Stomach (tissue), 9 donors: ENCODE data around the gene PRPS1L1. TPM values are rescaled to one million over a fixed set of nuclear protein-coding genes. Genes with fewer than 3 reads are reported as not detected.

Source experiments
- DNase-seq, 2 donors: peaks; one replicate each; pipeline versions ENCODE4 v3.0.0 to v3.0.0-alpha.2; 2013 to 2019
- H3K27ac ChIP-seq, 5 donors: fragments of 200-600 bp in 4 of 5; sonication (generic) in 4 of 5; one replicate each; pipeline ENCODE4 v1.5.1; 2013 to 2019; ENCODE audit warnings: mild to moderate bottlenecking in 1 of 5, moderate library complexity in 1 of 5
- H3K27me3 ChIP-seq, 3 donors: fragments of 200-600 bp; sonication (generic); one replicate each; pipeline ENCODE4 v1.5.1; 2017 to 2019; ENCODE audit warnings: mixed run types in 1 of 3
- H3K36me3 ChIP-seq, 4 donors: fragments of 200-600 bp; sonication (generic); 1 replicate in 3 of 4; 2 replicates in 1 of 4; pipeline ENCODE4 v1.5.1; 2016 to 2019
- H3K4me1 ChIP-seq, 4 donors: fragments of 200-600 bp; sonication (generic); one replicate each; pipeline ENCODE4 v1.5.1; 2016 to 2019
- H3K4me3 ChIP-seq, 4 donors: fragments of 200-600 bp; sonication (generic) in 3 of 4; one replicate each; pipeline ENCODE4 v1.5.1; 2016 to 2019; ENCODE audit warnings: mild to moderate bottlenecking in 1 of 4
- H3K9me3 ChIP-seq, 4 donors: fragments of 200-600 bp; sonication (generic); one replicate each; pipeline ENCODE4 v1.5.1; 2016 to 2019
- CTCF ChIP-seq, 7 experiments: fragments of 450-650 bp in 4 of 7; fragments of 200-600 bp in 3 of 7; sonication (generic) in 3 of 7; IDR thresholded peaks; one replicate each; pipeline ENCODE4 v1.5.1; 2016 to 2019; ENCODE audit warnings: antibody characterized with exemption in 7 of 7, control low read depth in 2 of 7, mild to moderate bottlenecking in 1 of 7
- EP300 ChIP-seq: sonication (generic); formaldehyde crosslinking; IDR thresholded peaks from one replicate; pipeline ENCODE4 v1.6.1; 2017; ENCODE audit warnings: antibody characterized with exemption
- POLR2A ChIP-seq, 4 donors: fragments of 450-650 bp; IDR thresholded peaks; one replicate each; pipeline ENCODE4 v1.6.1; 2016; ENCODE audit warnings: antibody characterized with exemption in 4 of 4, control low read depth in 2 of 4, mild to moderate bottlenecking in 1 of 4, moderate library complexity in 1 of 4
- POLR2AphosphoS5 ChIP-seq, 3 donors: sonication (generic); formaldehyde crosslinking; IDR thresholded peaks; one replicate each; pipeline ENCODE4 v1.6.1; 2016; ENCODE audit warnings: antibody characterized with exemption in 3 of 3
- WGBS, 5 donors: extraction: QIAGEN DNeasy Blood & Tissue Kit in 3 of 5; methylation state at CpG; one replicate each; pipeline versions ENCODE4 v1.1.5 to v1.1.7; 2013 to 2018; 5-methylcytosine and 5-hydroxymethylcytosine counted together
- intact Hi-C: fragments of 100-400 bp; cut with DNase I; formaldehyde crosslinking; loops from one replicate; pipeline ENCODE4 v1.15.1; 2023; ENCODE audit warnings: low total_unique reads
- polyA plus RNA-seq, 3 donors: library from polyadenylated mRNA; stranded (reverse); fragments of 200-250 nt; gene quantifications; one replicate each; pipeline ENCODE4 v1.2.3, GENCODE V29; 2013
- total RNA-seq, 5 donors: library from RNA; depleted of rRNA; stranded (reverse); fragments of >200 nt; gene quantifications; one replicate each; pipeline versions ENCODE4 v1.1.0 to v1.2.3, GENCODE V29; 2014 to 2016
- donor health status: healthy with polysubstance abuse.
- donor health status: Bipolar disorder and iron deficiency.
- donor health status: healthy.

Gene PRPS1L1
- total and polyA plus RNA-seq, 8 donors: not detected

DNA sequence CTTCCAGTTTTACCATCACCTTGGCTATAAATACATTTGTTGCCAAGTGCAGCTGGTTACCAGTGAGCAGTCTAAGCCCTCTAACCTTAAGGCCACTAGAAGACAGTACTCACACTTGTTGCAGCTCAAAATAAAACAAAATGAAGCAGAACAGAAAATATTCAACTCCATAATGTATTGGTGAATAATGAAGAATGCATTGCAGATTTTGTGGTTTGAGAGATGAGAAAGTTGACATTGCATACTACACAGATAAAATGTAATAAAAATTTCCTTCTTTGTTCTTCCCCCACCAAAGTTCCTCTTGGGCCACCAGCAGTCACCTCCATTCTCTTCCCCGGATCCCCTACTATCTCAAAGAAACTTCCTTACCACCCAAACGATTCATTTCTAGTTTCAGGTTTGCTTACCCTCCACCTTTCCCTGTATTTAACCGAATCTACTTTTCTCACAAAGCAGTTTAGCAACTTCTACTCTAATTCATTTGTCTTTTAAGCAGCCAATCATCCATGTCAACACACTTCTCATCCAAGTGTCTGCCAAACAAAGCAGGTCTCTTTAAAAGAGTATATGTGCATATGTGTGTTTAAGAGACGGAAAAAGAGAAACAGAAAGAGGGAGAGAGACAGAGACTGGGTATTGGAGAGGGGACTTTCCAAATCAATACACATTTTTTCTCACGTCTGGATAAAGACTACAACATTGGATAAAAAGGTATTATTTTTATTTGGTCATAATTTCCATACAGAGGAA lies 35.7 kb upstream of the PRPS1L1 start:
- WGBS, 5 donors: 67 to 79% (median 72%) methylated on average over 5 of the region's 5 CpGs

GRCh38 chr7:18059171-18059570 lies 31.5 kb upstream of the PRPS1L1 start:
- no peak for DNase-seq
- TF ChIP-seq POLR2A (IDR thresholded peaks at IDR 0.05): no peak
- no peak for TF ChIP-seq POLR2AphosphoS5 (IDR thresholded peaks at IDR 0.05)
- no peak for TF ChIP-seq EP300
- no peak for TF ChIP-seq CTCF (IDR thresholded peaks at IDR 0.05)
- no peaks in the 10 kb centered on the region for H3K36me3 ChIP-seq
- no peaks in the 10 kb centered on the region for H3K27me3 ChIP-seq
- H3K4me1 ChIP-seq: no peaks in the 10 kb centered on the region
- H3K27ac ChIP-seq: no peak overlapping the region
- no peaks in the 10 kb centered on the region for H3K9me3 ChIP-seq
- 71 to 81% (median 76%) methylated on average over 4 of the region's 4 CpGs for WGBS, 5 donors
- no peak overlapping the region for H3K4me3 ChIP-seq
- intact Hi-C loops: no loop called here

More for the DNA sequence above, 35.7 kb upstream of the PRPS1L1 start:
- intact Hi-C loops: no loop called here
- Histone ChIP-seq H3K4me3 (no peak overlapping the region), H3K36me3 (no peaks in the 10 kb centered on the region), H3K27ac (no peak overlapping the region), H3K9me3 (no peaks in the 10 kb centered on the region), H3K4me1 (no peaks in the 10 kb centered on the region), H3K27me3 (no peaks in the 10 kb centered on the region)
- TF ChIP-seq POLR2AphosphoS5 (IDR thresholded peaks at IDR 0.05) (no peak), CTCF (IDR thresholded peaks at IDR 0.05) (no peak), EP300 (no peak), POLR2A (IDR thresholded peaks at IDR 0.05) (no peak)
- no peak for DNase-seq

DNA sequence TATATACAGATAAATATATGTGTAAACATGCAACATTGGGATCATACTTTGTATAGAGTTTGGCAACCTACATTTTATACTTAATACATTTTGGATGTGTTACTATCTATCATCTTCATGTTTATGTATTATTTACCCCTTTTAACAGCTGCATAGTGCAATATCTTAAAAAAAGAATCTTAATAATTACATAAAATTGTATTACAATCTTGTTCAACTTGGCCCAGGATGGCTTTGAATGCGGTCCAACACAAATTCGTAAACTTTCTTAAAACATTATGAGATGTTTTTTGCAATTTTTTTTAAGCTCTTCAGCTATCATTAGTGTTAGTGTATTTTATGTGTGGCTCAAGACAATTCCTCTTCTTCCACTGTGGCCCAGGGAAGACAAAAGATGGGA lies 26.3 kb upstream of the PRPS1L1 start:
- no peak overlapping the region for H3K4me3 ChIP-seq
- WGBS, 5 donors: 70 to 92% (median 84%) methylated on average over 2 of the region's 2 CpGs

More for the DNA sequence above, 26.3 kb upstream of the PRPS1L1 start:
- no peaks in the 10 kb centered on the region for H3K9me3 ChIP-seq
- TF ChIP-seq POLR2A (IDR thresholded peaks at IDR 0.05): no peak
- no peak for TF ChIP-seq EP300
- no peak for TF ChIP-seq POLR2AphosphoS5 (IDR thresholded peaks at IDR 0.05)
- TF ChIP-seq CTCF (IDR thresholded peaks at IDR 0.05): no peak
- intact Hi-C loops: no loop called here
- H3K27ac ChIP-seq: no peak overlapping the region
- DNase-seq: no peak
- H3K27me3 ChIP-seq: no peaks in the 10 kb centered on the region
- no peaks in the 10 kb centered on the region for H3K36me3 ChIP-seq
- H3K4me1 ChIP-seq: no peaks in the 10 kb centered on the region
